Measurements from ENCODE around the gene TACC3.

GRCh38 chr4:1678244-1678643 is 43.1 kb upstream of the TACC3 start:
- TF ChIP-seq USF2 (CRISPR knock-in tag; IDR thresholded peaks at IDR 0.05) (no peak), CTCF (IDR thresholded peaks at IDR 0.05) (no peak), CREB1 (CRISPR knock-in tag; IDR thresholded peaks at IDR 0.05) (no peak), RORB (CRISPR knock-in tag; IDR thresholded peaks at IDR 0.05) (no peak)

Measured in WTC11 (cell line).